ENCODE measurements around the gene ALDOC.
"Not testable (repeated sequence)": the region's sequence is repeated elsewhere in the genome, so short reads cannot be mapped to it uniquely, and the experiment has no call there.

The ALDOC gene

GRCh38 chr17:28580959-28581358 is 4.3 kb upstream of the ALDOC start:
- Histone ChIP-seq H3K27ac (no peak overlapping the region), H3K4me3 (no peak overlapping the region)
- no peak for TF ChIP-seq CTCF (IDR thresholded peaks at IDR 0.05)
- DNase-seq (ENCODE audit: low spot score): no peak

- TF ChIP-seq CTCF (IDR thresholded peaks at IDR 0.05): no peak
- Histone ChIP-seq H3K4me3 (no peak overlapping the region), H3K27ac (no peak overlapping the region)
- DNase-seq (ENCODE audit: low spot score): no peak
These were observed 2.8 kb upstream of the ALDOC start for GRCh38 chr17:28579526-28579925.

GRCh38 chr17:28578246-28579195 is 1.8 kb upstream of the ALDOC start:
- TF ChIP-seq CTCF (IDR thresholded peaks at IDR 0.05): no peak
- no peak overlapping the region for H3K27ac ChIP-seq
- H3K4me3 ChIP-seq: no peak overlapping the region
- DNase-seq (ENCODE audit: low spot score): peak; percentile 53

- peak overlapping the region in 1 of 2 donors; percentile 42 for H3K27ac ChIP-seq
- H3K4me3 ChIP-seq: no peak overlapping the region
- no peak for DNase-seq (ENCODE audit: low spot score)
- TF ChIP-seq CTCF (IDR thresholded peaks at IDR 0.05): no peak
These were observed 750 bp upstream of the ALDOC start for GRCh38 chr17:28577466-28577824.

GRCh38 chr17:28576016-28576415 is 679 bp downstream of the ALDOC start:
- DNase-seq (ENCODE audit: low spot score); H3K27ac ChIP-seq; H3K4me3 ChIP-seq: not testable (repeated sequence)

GRCh38 chr17:28575126-28575795 is 1.4 kb downstream of the ALDOC start:
- peak; percentile 62 for DNase-seq (ENCODE audit: low spot score)
- TF ChIP-seq CTCF (IDR thresholded peaks at IDR 0.05): no peak
- H3K4me3 ChIP-seq: no peak overlapping the region
- H3K27ac ChIP-seq: no peak overlapping the region

- DNase-seq (ENCODE audit: low spot score): peak; percentile 40
- TF ChIP-seq CTCF (IDR thresholded peaks at IDR 0.05): no peak
- Histone ChIP-seq H3K4me3 (no peak overlapping the region), H3K27ac (no peak overlapping the region)
These were observed 2.2 kb downstream of the ALDOC start for GRCh38 chr17:28574526-28574925.

All from coronary artery (tissue), 2 donors.